Measurements from ENCODE around the gene SFMBT2. TPM values are rescaled to one million over a fixed set of nuclear protein-coding genes. Genes with fewer than 3 reads are reported as not detected.
"Not testable (repeated sequence)": the region's sequence is repeated elsewhere in the genome, so short reads cannot be mapped to it uniquely, and the experiment has no call there.

The SFMBT2 gene
- total RNA-seq, 1 experiment from 2014 or later: 7.4 TPM

GRCh38 chr10:7218968-7219367 is 191.9 kb downstream of the SFMBT2 start:
- DNase-seq (ENCODE audit: unreplicated experiment): no peak
- Mint-ChIP-seq H3K4me1 (ENCODE audit: insufficient read depth, unreplicated experiment) (no peaks in the 10 kb centered on the region), H3K27ac (ENCODE audit: low read depth, unreplicated experiment) (no peak overlapping the region), H3K27me3 (ENCODE audit: insufficient read depth, unreplicated experiment) (no peaks in the 10 kb centered on the region), H3K4me3 (ENCODE audit: unreplicated experiment) (no peak overlapping the region), H3K9me3 (ENCODE audit: unreplicated experiment) (peaks cover 8% of the 10 kb centered on the region), H3K36me3 (ENCODE audit: insufficient read depth, unreplicated experiment) (peaks cover 10% of the 10 kb centered on the region)
- POLR2A ChIA-PET: interaction anchor here (1.8 kb wide), 1 partner anchor 13 kb away, joined by 5 read pairs; no protein-coding TSS in a partner anchor
- intact Hi-C loops (cut with micrococcal nuclease): no loop called here
- no peak for TF ChIP-seq CTCF (IDR thresholded peaks at IDR 0.05; ENCODE audit: unreplicated experiment)
- CTCF ChIA-PET: interaction anchor here (0.6 kb wide), 1 partner anchor 73 kb away, joined by 4 read pairs; no protein-coding TSS in a partner anchor
- no TSS peak for BruUV-seq (replicated peaks)

GRCh38 chr10:7212696-7213095 is 198.1 kb downstream of the SFMBT2 start:
- H3K4me3 Mint-ChIP-seq (ENCODE audit: unreplicated experiment); H3K27ac Mint-ChIP-seq (ENCODE audit: low read depth, unreplicated experiment); DNase-seq (ENCODE audit: unreplicated experiment); intact Hi-C loops (cut with micrococcal nuclease); H3K27me3 Mint-ChIP-seq (ENCODE audit: insufficient read depth, unreplicated experiment); H3K4me1 Mint-ChIP-seq (ENCODE audit: insufficient read depth, unreplicated experiment); BruUV-seq (replicated peaks); H3K9me3 Mint-ChIP-seq (ENCODE audit: unreplicated experiment); CTCF ChIA-PET: not testable (repeated sequence)
- H3K36me3 Mint-ChIP-seq (ENCODE audit: insufficient read depth, unreplicated experiment): peaks cover 13% of the 10 kb centered on the region
- POLR2A ChIA-PET: interaction anchor here (0.7 kb wide), 1 partner anchor 23 kb away, joined by 5 read pairs; no protein-coding TSS in a partner anchor

GRCh38 chr10:7211857-7212577 is 198.8 kb downstream of the SFMBT2 start:
- Mint-ChIP-seq H3K27me3 (ENCODE audit: insufficient read depth, unreplicated experiment) (no peaks in the 10 kb centered on the region), H3K4me1 (ENCODE audit: insufficient read depth, unreplicated experiment) (no peaks in the 10 kb centered on the region), H3K27ac (ENCODE audit: low read depth, unreplicated experiment) (no peak overlapping the region), H3K4me3 (ENCODE audit: unreplicated experiment) (no peak overlapping the region), H3K36me3 (ENCODE audit: insufficient read depth, unreplicated experiment) (peaks cover 13% of the 10 kb centered on the region), H3K9me3 (ENCODE audit: unreplicated experiment) (no peaks in the 10 kb centered on the region)
- intact Hi-C loops (cut with micrococcal nuclease): no loop called here
- no TSS peak for BruUV-seq (replicated peaks)
- ChIA-PET POLR2A (interaction anchor here (0.7 kb wide), 1 partner anchor 23 kb away, joined by 5 read pairs; no protein-coding TSS in a partner anchor), CTCF (interaction anchor here (0.7 kb wide), 1 partner anchor 38 kb away, joined by 3 read pairs; no protein-coding TSS in a partner anchor)
- no peak for DNase-seq (ENCODE audit: unreplicated experiment)
- no peak for TF ChIP-seq CTCF (IDR thresholded peaks at IDR 0.05; ENCODE audit: unreplicated experiment)

GRCh38 chr10:7210516-7210915 is 200.3 kb downstream of the SFMBT2 start:
- Mint-ChIP-seq H3K27me3 (ENCODE audit: insufficient read depth, unreplicated experiment) (no peaks in the 10 kb centered on the region), H3K27ac (ENCODE audit: low read depth, unreplicated experiment) (no peak overlapping the region), H3K4me3 (ENCODE audit: unreplicated experiment) (no peak overlapping the region), H3K9me3 (ENCODE audit: unreplicated experiment) (no peaks in the 10 kb centered on the region), H3K36me3 (ENCODE audit: insufficient read depth, unreplicated experiment) (peaks cover 7% of the 10 kb centered on the region), H3K4me1 (ENCODE audit: insufficient read depth, unreplicated experiment) (no peaks in the 10 kb centered on the region)
- DNase-seq (ENCODE audit: unreplicated experiment): no peak
- ChIA-PET CTCF (no interaction called here), POLR2A (interaction anchor here (0.7 to 0.9 kb wide), 2 partner anchors 33 to 506 kb away, joined by 3 read pairs; no protein-coding TSS in a partner anchor)
- intact Hi-C loops (cut with micrococcal nuclease): no loop called here
- no TSS peak for BruUV-seq (replicated peaks)
- no peak for TF ChIP-seq CTCF (IDR thresholded peaks at IDR 0.05; ENCODE audit: unreplicated experiment)
